SH-SY5Y (cell line): Measurements from ENCODE around the gene LRRC34.

Experiments used
- GATA2 ChIP-seq: IDR thresholded peaks from 2 replicates; pipeline ENCODE4 v1.6.1; 2011; ENCODE audit warnings: mild to moderate bottlenecking, low read depth, low read length
- GATA3 ChIP-seq: IDR thresholded peaks from 2 replicates; pipeline ENCODE4 v1.6.1; 2011; ENCODE audit warnings: low read depth, mild to moderate bottlenecking, low read length, moderate library complexity

DNA sequence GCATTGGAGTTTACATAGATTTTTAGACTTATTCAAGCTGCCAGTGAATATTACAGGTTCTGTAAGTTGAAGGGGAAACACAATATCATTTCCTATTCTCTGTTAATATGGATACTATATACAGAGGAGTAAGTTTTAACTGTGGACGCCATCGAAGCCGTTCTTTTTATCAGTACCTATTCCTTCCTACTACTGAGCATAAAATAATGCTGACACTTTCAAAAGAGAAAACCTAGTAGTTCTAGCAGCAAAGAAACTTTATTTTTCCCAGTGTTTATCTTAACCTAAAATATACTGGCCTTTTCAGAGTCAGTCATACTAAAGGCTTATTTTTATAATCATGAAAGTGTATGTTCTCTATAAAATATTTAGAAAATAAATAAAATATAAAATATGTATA lies 42.8 kb upstream of the LRRC34 start:
- TF ChIP-seq GATA3 = no peak
- no peak for TF ChIP-seq GATA2
